ENCODE results near the gene CERS5. TPM values are rescaled to one million over a fixed set of nuclear protein-coding genes. Genes with fewer than 3 reads are reported as not detected.

Gene CERS5
- total RNA-seq, 1 donor from 2014 or later: 48.0 TPM

DNA sequence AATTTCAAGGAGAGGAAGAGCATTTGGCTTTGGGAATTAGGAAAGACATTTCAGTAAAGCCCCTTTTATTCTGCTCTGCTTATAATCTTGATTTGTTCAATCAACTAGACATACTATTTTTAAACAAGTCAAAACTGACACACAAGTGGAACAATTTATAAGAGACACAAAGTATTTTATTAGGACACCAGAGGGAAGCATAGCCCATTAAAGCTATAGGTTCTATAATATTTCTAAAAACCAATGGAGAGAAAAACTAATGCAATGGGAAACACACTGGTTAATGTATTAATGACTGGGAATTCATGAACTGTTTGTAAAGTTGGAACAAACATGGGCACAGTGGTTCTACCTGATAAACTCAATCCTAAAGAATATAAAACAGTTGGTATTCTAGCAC is 15.3 kb upstream of the CERS5 start:
- H3K27ac Mint-ChIP-seq: no peak overlapping the region
- no peaks in the 10 kb centered on the region for H4K20me1 ChIP-seq (ENCODE audit: low read depth)
- H3K79me2 ChIP-seq (ENCODE audit: low read depth): no peaks in the 10 kb centered on the region
- no peak overlapping the region for H2AFZ ChIP-seq (replicated peaks)
- peaks cover 6% of the 10 kb centered on the region for H3K36me3 Mint-ChIP-seq
- peaks cover 3% of the 10 kb centered on the region for H3K36me3 ChIP-seq
- H3K27ac ChIP-seq: no peak overlapping the region
- peaks cover 3% of the 10 kb centered on the region for H3F3A ChIP-seq (ENCODE audit: low read depth)
- H3K4me3 Mint-ChIP-seq: no peak overlapping the region
- H3K9me3 ChIP-seq (ENCODE audit: low read depth): no peaks in the 10 kb centered on the region
- peaks cover 6% of the 10 kb centered on the region for H3K27me3 Mint-ChIP-seq (ENCODE audit: insufficient read depth, low read depth)
- no peak for DNase-seq (ENCODE audit: low spot score)
- H3K4me1 ChIP-seq: peaks cover 8% of the 10 kb centered on the region
- no peak for TF ChIP-seq EZH2phosphoT487 (IDR thresholded peaks at IDR 0.05)
- no peak overlapping the region for H3K9ac ChIP-seq
- peaks cover 2% of the 10 kb centered on the region for H3K4me1 Mint-ChIP-seq
- H3K9me3 Mint-ChIP-seq: no peaks in the 10 kb centered on the region
- H3K4me2 ChIP-seq: peak overlapping the region; percentile 33
- H3K4me3 ChIP-seq: no peak overlapping the region
- H3K27me3 ChIP-seq: no peaks in the 10 kb centered on the region

GRCh38 chr12:50181691-50182090 is 14.5 kb upstream of the CERS5 start:
- Mint-ChIP-seq H3K27ac (no peak overlapping the region), H3K4me1 (peaks cover 2% of the 10 kb centered on the region), H3K36me3 (peaks cover 6% of the 10 kb centered on the region), H3K27me3 (ENCODE audit: insufficient read depth, low read depth) (peaks cover 6% of the 10 kb centered on the region), H3K4me3 (no peak overlapping the region), H3K9me3 (no peaks in the 10 kb centered on the region)
- DNase-seq (ENCODE audit: low spot score): no peak
- Histone ChIP-seq H4K20me1 (ENCODE audit: low read depth) (no peaks in the 10 kb centered on the region), H3F3A (ENCODE audit: low read depth) (peaks cover 3% of the 10 kb centered on the region), H3K4me2 (no peak overlapping the region), H3K9me3 (ENCODE audit: low read depth) (no peaks in the 10 kb centered on the region), H3K27ac (no peak overlapping the region), H2AFZ (replicated peaks) (no peak overlapping the region), H3K9ac (no peak overlapping the region), H3K27me3 (no peaks in the 10 kb centered on the region), H3K79me2 (ENCODE audit: low read depth) (no peaks in the 10 kb centered on the region), H3K36me3 (peaks cover 3% of the 10 kb centered on the region), H3K4me1 (peaks cover 8% of the 10 kb centered on the region), H3K4me3 (no peak overlapping the region)
- TF ChIP-seq, protein P1, sequence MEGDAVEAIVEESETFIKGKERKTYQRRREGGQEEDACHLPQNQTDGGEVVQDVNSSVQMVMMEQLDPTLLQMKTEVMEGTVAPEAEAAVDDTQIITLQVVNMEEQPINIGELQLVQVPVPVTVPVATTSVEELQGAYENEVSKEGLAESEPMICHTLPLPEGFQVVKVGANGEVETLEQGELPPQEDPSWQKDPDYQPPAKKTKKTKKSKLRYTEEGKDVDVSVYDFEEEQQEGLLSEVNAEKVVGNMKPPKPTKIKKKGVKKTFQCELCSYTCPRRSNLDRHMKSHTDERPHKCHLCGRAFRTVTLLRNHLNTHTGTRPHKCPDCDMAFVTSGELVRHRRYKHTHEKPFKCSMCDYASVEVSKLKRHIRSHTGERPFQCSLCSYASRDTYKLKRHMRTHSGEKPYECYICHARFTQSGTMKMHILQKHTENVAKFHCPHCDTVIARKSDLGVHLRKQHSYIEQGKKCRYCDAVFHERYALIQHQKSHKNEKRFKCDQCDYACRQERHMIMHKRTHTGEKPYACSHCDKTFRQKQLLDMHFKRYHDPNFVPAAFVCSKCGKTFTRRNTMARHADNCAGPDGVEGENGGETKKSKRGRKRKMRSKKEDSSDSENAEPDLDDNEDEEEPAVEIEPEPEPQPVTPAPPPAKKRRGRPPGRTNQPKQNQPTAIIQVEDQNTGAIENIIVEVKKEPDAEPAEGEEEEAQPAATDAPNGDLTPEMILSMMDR (IDR thresholded peaks at IDR 0.05): no peak
- TF ChIP-seq EZH2 (IDR thresholded peaks at IDR 0.05) (no peak), EZH2phosphoT487 (IDR thresholded peaks at IDR 0.05) (no peak)

GRCh38 chr12:50175716-50176026 is 8.5 kb upstream of the CERS5 start:
- TF ChIP-seq EZH2phosphoT487 (IDR thresholded peaks at IDR 0.05): no peak
- TF ChIP-seq EZH2 (IDR thresholded peaks at IDR 0.05): no peak
- TF ChIP-seq, protein P1 (IDR thresholded peaks at IDR 0.05): no peak
- Histone ChIP-seq H3K27me3 (no peaks in the 10 kb centered on the region), H3K9ac (no peak overlapping the region), H2AFZ (replicated peaks) (no peak overlapping the region), H3K27ac (no peak overlapping the region), H3K4me1 (no peaks in the 10 kb centered on the region), H3K4me3 (no peak overlapping the region), H4K20me1 (ENCODE audit: low read depth) (no peaks in the 10 kb centered on the region), H3K4me2 (no peak overlapping the region), H3F3A (ENCODE audit: low read depth) (peaks cover 6% of the 10 kb centered on the region), H3K9me3 (ENCODE audit: low read depth) (no peaks in the 10 kb centered on the region), H3K79me2 (ENCODE audit: low read depth) (no peaks in the 10 kb centered on the region), H3K36me3 (peaks cover 3% of the 10 kb centered on the region)
- no peak overlapping the region for H3K4me3 Mint-ChIP-seq
- peaks cover 6% of the 10 kb centered on the region for H3K27me3 Mint-ChIP-seq (ENCODE audit: insufficient read depth, low read depth)
- no peaks in the 10 kb centered on the region for H3K9me3 Mint-ChIP-seq
- H3K36me3 Mint-ChIP-seq: peaks cover 1% of the 10 kb centered on the region
- DNase-seq (ENCODE audit: low spot score): no peak
- no peak overlapping the region for H3K27ac Mint-ChIP-seq
- no peaks in the 10 kb centered on the region for H3K4me1 Mint-ChIP-seq

DNA sequence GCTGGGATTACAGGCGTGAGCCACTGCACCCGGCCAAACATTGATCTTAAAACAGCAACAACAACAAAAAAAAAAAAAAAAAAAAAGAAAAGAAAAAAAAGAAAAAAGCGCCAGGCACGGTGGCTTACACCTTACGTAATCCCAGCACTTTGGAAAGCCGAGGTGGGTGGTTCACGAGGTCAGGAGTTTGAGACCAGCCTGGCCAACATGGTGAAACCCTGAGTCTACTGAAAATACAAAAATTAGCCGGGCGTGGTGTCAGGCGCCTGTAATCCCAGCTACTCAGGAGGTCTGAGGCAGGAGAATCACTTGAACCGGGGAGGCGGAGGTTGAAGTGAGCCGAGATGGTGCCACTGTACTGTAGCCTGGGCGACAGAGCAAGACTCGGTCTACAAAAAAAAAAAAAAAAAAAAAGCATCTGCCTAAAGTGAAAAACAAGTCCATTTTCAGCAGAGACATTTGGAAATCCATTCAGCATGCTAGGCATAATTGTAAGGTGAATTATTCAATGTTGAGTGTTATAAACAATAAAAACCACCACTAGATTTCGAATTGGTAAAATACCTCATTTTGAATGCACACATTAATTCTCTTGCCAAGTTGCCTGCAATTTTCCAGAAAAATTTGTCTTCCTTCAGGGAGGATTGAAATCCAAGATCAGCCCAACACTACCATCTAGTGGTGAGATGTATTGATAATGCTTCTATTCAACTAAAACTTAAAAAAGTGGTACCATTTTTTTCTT is 8.0 kb upstream of the CERS5 start:
- H3K27ac ChIP-seq: no peak overlapping the region
- H3K4me3 Mint-ChIP-seq: no peak overlapping the region
- no peak for TF ChIP-seq EZH2 (IDR thresholded peaks at IDR 0.05)
- no peak for TF ChIP-seq EZH2phosphoT487 (IDR thresholded peaks at IDR 0.05)
- TF ChIP-seq, protein P1 (IDR thresholded peaks at IDR 0.05): peak; percentile 83
- H3K4me1 ChIP-seq: no peaks in the 10 kb centered on the region
- peaks cover 3% of the 10 kb centered on the region for H3K4me1 Mint-ChIP-seq
- H3K36me3 Mint-ChIP-seq: peaks cover 4% of the 10 kb centered on the region
- no peak overlapping the region for H3K9ac ChIP-seq
- H2AFZ ChIP-seq (replicated peaks): no peak overlapping the region
- peaks cover 4% of the 10 kb centered on the region for H3K9me3 Mint-ChIP-seq
- peaks cover 6% of the 10 kb centered on the region for H3F3A ChIP-seq (ENCODE audit: low read depth)
- H3K79me2 ChIP-seq (ENCODE audit: low read depth): no peaks in the 10 kb centered on the region
- no peak overlapping the region for H3K4me3 ChIP-seq
- no peaks in the 10 kb centered on the region for H3K36me3 ChIP-seq
- no peak overlapping the region for H3K4me2 ChIP-seq
- peaks cover 6% of the 10 kb centered on the region for H3K27me3 Mint-ChIP-seq (ENCODE audit: insufficient read depth, low read depth)
- H3K27me3 ChIP-seq: no peaks in the 10 kb centered on the region
- no peak overlapping the region for H3K27ac Mint-ChIP-seq
- DNase-seq (ENCODE audit: low spot score): peak; percentile 83
- H3K9me3 ChIP-seq (ENCODE audit: low read depth): no peaks in the 10 kb centered on the region
- no peaks in the 10 kb centered on the region for H4K20me1 ChIP-seq (ENCODE audit: low read depth)
